Measurements from ENCODE around the gene F2. TPM values are rescaled to one million over a fixed set of nuclear protein-coding genes. Genes with fewer than 3 reads are reported as not detected.

The F2 gene
- total RNA-seq, 1 donor from 2014 or later: not detected

DNA sequence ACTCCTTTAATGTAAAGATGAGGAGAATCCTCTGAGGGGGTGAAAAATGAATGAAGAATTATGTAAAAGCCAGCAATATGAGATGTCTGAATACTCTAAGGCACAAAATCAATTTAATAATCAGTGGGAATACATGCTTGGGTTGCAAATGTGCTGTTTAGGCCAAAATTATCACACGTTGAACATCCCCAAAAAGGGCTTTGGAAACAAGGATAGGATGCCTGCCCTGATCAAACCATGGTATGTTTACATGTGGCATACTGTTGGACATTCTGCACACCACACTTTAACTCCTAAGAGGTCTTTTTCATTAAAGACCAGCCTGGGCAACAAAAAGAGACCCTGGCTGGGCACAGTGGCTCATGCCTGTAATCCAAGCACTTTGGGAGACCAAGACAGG lies 26.3 kb downstream of the F2 start:
- Histone ChIP-seq H3K27ac (no peak overlapping the region), H3K36me3 (peaks cover 19% of the 10 kb centered on the region), H3K79me2 (ENCODE audit: low read depth) (no peaks in the 10 kb centered on the region), H3F3A (ENCODE audit: low read depth) (peaks cover 3% of the 10 kb centered on the region), H3K9ac (no peak overlapping the region), H3K4me2 (no peak overlapping the region), H4K20me1 (ENCODE audit: low read depth) (no peaks in the 10 kb centered on the region), H2AFZ (replicated peaks) (no peak overlapping the region), H3K4me3 (no peak overlapping the region), H3K4me1 (no peaks in the 10 kb centered on the region), H3K9me3 (ENCODE audit: low read depth) (no peaks in the 10 kb centered on the region), H3K27me3 (no peaks in the 10 kb centered on the region)
- H3K4me3 Mint-ChIP-seq: no peak overlapping the region
- no peaks in the 10 kb centered on the region for H3K27me3 Mint-ChIP-seq (ENCODE audit: insufficient read depth, low read depth)
- H3K4me1 Mint-ChIP-seq: no peaks in the 10 kb centered on the region
- no peak for DNase-seq (ENCODE audit: low spot score)
- H3K36me3 Mint-ChIP-seq: peaks cover 45% of the 10 kb centered on the region
- TF ChIP-seq EZH2 (IDR thresholded peaks at IDR 0.05): no peak
- no peak for TF ChIP-seq EZH2phosphoT487 (IDR thresholded peaks at IDR 0.05)
- TF ChIP-seq, protein P1, sequence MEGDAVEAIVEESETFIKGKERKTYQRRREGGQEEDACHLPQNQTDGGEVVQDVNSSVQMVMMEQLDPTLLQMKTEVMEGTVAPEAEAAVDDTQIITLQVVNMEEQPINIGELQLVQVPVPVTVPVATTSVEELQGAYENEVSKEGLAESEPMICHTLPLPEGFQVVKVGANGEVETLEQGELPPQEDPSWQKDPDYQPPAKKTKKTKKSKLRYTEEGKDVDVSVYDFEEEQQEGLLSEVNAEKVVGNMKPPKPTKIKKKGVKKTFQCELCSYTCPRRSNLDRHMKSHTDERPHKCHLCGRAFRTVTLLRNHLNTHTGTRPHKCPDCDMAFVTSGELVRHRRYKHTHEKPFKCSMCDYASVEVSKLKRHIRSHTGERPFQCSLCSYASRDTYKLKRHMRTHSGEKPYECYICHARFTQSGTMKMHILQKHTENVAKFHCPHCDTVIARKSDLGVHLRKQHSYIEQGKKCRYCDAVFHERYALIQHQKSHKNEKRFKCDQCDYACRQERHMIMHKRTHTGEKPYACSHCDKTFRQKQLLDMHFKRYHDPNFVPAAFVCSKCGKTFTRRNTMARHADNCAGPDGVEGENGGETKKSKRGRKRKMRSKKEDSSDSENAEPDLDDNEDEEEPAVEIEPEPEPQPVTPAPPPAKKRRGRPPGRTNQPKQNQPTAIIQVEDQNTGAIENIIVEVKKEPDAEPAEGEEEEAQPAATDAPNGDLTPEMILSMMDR (IDR thresholded peaks at IDR 0.05): no peak
- no peak overlapping the region for H3K27ac Mint-ChIP-seq
- no peaks in the 10 kb centered on the region for H3K9me3 Mint-ChIP-seq

DNA sequence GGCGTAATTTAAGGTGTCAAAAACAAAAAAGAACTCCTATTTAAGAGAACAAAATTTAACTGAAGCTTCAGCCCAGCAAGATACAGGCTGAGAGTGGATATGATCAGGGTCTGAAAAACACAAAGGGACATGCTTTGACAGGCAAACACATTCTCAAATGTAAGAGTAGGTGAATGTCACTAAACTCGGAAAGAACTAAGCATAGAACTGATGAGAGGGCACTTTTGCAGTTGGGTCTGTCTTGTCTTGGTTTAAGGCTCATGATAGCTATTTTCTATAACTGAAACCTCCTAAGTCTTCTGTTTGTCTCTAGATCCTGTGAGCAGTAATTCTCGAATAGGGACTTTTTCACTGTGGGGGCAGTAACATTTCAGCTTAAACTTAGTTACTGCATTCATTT lies 27.0 kb downstream of the F2 start:
- Histone ChIP-seq H3K27ac (no peak overlapping the region), H3K9me3 (ENCODE audit: low read depth) (no peaks in the 10 kb centered on the region), H4K20me1 (ENCODE audit: low read depth) (no peaks in the 10 kb centered on the region), H3K4me3 (no peak overlapping the region), H2AFZ (replicated peaks) (no peak overlapping the region), H3K79me2 (ENCODE audit: low read depth) (no peaks in the 10 kb centered on the region), H3K9ac (no peak overlapping the region), H3F3A (ENCODE audit: low read depth) (peaks cover 3% of the 10 kb centered on the region), H3K4me2 (no peak overlapping the region), H3K27me3 (no peaks in the 10 kb centered on the region), H3K4me1 (no peaks in the 10 kb centered on the region), H3K36me3 (peaks cover 26% of the 10 kb centered on the region)
- Mint-ChIP-seq H3K9me3 (no peaks in the 10 kb centered on the region), H3K4me1 (no peaks in the 10 kb centered on the region), H3K27ac (no peak overlapping the region), H3K4me3 (no peak overlapping the region), H3K36me3 (peaks cover 49% of the 10 kb centered on the region), H3K27me3 (ENCODE audit: insufficient read depth, low read depth) (no peaks in the 10 kb centered on the region)
- TF ChIP-seq EZH2 (IDR thresholded peaks at IDR 0.05) (no peak), EZH2phosphoT487 (IDR thresholded peaks at IDR 0.05) (no peak)
- TF ChIP-seq, protein P1 (IDR thresholded peaks at IDR 0.05): no peak
- DNase-seq (ENCODE audit: low spot score): no peak

DNA sequence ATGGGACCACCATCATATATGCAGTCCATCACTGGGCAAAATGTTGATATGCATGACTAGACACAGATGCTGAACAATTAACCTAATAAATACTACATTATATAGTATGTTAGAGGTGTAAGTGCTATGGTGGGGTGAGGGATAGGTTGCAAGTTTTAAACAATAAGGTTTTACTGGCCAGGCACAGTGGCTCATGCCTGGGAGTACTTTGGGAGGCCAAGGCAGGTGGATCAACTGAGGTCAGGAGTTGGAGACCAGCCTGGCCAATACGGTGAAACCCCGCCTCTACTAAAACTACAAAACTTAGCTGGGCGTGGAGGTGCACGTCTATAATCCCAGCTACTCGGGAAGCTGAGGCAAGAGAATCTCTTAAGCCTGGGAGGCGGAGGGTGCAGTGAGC lies 28.1 kb downstream of the F2 start:
- H3K9ac ChIP-seq: no peak overlapping the region
- no peak overlapping the region for H3K4me3 ChIP-seq
- Mint-ChIP-seq H3K27ac (no peak overlapping the region), H3K27me3 (ENCODE audit: insufficient read depth, low read depth) (no peaks in the 10 kb centered on the region), H3K4me3 (no peak overlapping the region), H3K36me3 (peaks cover 46% of the 10 kb centered on the region), H3K9me3 (no peaks in the 10 kb centered on the region), H3K4me1 (no peaks in the 10 kb centered on the region)
- H2AFZ ChIP-seq (replicated peaks): no peak overlapping the region
- H4K20me1 ChIP-seq (ENCODE audit: low read depth): no peaks in the 10 kb centered on the region
- no peaks in the 10 kb centered on the region for H3K27me3 ChIP-seq
- H3F3A ChIP-seq (ENCODE audit: low read depth): peaks cover 3% of the 10 kb centered on the region
- no peak overlapping the region for H3K4me2 ChIP-seq
- no peak overlapping the region for H3K27ac ChIP-seq
- no peaks in the 10 kb centered on the region for H3K79me2 ChIP-seq (ENCODE audit: low read depth)
- H3K36me3 ChIP-seq: peaks cover 29% of the 10 kb centered on the region
- no peaks in the 10 kb centered on the region for H3K9me3 ChIP-seq (ENCODE audit: low read depth)
- no peak for TF ChIP-seq EZH2phosphoT487 (IDR thresholded peaks at IDR 0.05)
- TF ChIP-seq, protein P1 (IDR thresholded peaks at IDR 0.05): no peak
- no peak for TF ChIP-seq EZH2 (IDR thresholded peaks at IDR 0.05)
- H3K4me1 ChIP-seq: no peaks in the 10 kb centered on the region
- no peak for DNase-seq (ENCODE audit: low spot score)

Measured in neural progenitor cell (in vitro differentiated cells).